T-helper 22 cell (primary cell): ENCODE measurements around the gene PTPRN2.

Experiments used
- DNase-seq: peaks from one replicate; pipeline ENCODE4 v3.0.0-alpha.2; 2020; ENCODE audit warnings: low read depth

The PTPRN2 gene

GRCh38 chr7:157691586-157692459, 895.8 kb downstream of the PTPRN2 start:
- no peak for DNase-seq

GRCh38 chr7:157690833-157691585, 896.6 kb downstream of the PTPRN2 start:
- no peak for DNase-seq

- DNase-seq, result no peak
These were observed 897.4 kb downstream of the PTPRN2 start for GRCh38 chr7:157690058-157690832.

GRCh38 chr7:157689269-157690057, 898.2 kb downstream of the PTPRN2 start:
- DNase-seq, result no peak

- no peak for DNase-seq
These were observed 898.9 kb downstream of the PTPRN2 start for GRCh38 chr7:157688533-157689268.

- DNase-seq, result no peak
These were observed 899.6 kb downstream of the PTPRN2 start for GRCh38 chr7:157687845-157688532.

- no peak for DNase-seq
These were observed 900.5 kb downstream of the PTPRN2 start for GRCh38 chr7:157687158-157687557.

GRCh38 chr7:157686285-157686894, 901.2 kb downstream of the PTPRN2 start:
- no peak for DNase-seq

GRCh38 chr7:157685430-157686284, 902.0 kb downstream of the PTPRN2 start:
- DNase-seq, result no peak

GRCh38 chr7:157684909-157685429, 902.7 kb downstream of the PTPRN2 start:
- DNase-seq, result no peak

GRCh38 chr7:157684157-157684908, 903.3 kb downstream of the PTPRN2 start:
- no peak for DNase-seq

- DNase-seq, result no peak
These were observed 903.9 kb downstream of the PTPRN2 start for GRCh38 chr7:157683747-157684156.

- no peak for DNase-seq
These were observed 904.5 kb downstream of the PTPRN2 start for GRCh38 chr7:157682946-157683746.

- no peak for DNase-seq
These were observed 905.3 kb downstream of the PTPRN2 start for GRCh38 chr7:157682064-157682945.

- DNase-seq, result no peak
These were observed 908.0 kb downstream of the PTPRN2 start for GRCh38 chr7:157679607-157680006.

GRCh38 chr7:157678501-157678900, 909.1 kb downstream of the PTPRN2 start:
- no peak for DNase-seq
